Heart right ventricle (tissue), 16 donors: ENCODE data around the gene GIMAP5. TPM values are rescaled to one million over a fixed set of nuclear protein-coding genes. Genes with fewer than 3 reads are reported as not detected.

Experiments used
- ATAC-seq, 8 donors: fragments of 200-7000 bp; cut with Tn5 transposase; one replicate each; pipeline ENCODE4 v1.9.1; 2020; ENCODE audit warnings: mild to moderate bottlenecking in 8 of 8, moderate library complexity in 8 of 8, moderate number of reproducible peaks in 1 of 8
- DNase-seq, 2 donors: peaks; one replicate each; pipeline ENCODE4 v3.0.0-alpha.2; 2020
- H3K27ac ChIP-seq, 10 donors: fragments of 200-600 bp; sonication (generic) in 2 of 10; one replicate each; pipeline versions ENCODE4 v1.5.0 to v1.8.0; 2020 to 2022; ENCODE audit warnings: mild to moderate bottlenecking in 3 of 10
- H3K27me3 ChIP-seq, 7 donors: fragments of 200-600 bp; one replicate each; pipeline ENCODE4 v1.8.0; 2021 to 2022; ENCODE audit warnings: mild to moderate bottlenecking in 2 of 7
- H3K36me3 ChIP-seq, 9 donors: fragments of 200-600 bp; sonication (generic) in 1 of 9; one replicate each; pipeline versions ENCODE4 v1.5.0 to v1.8.0; 2020 to 2022; ENCODE audit warnings: mild to moderate bottlenecking in 2 of 9
- H3K4me1 ChIP-seq, 9 donors: fragments of 200-600 bp; sonication (generic) in 1 of 9; one replicate each; pipeline versions ENCODE4 v1.5.0 to v1.8.0; 2020 to 2022; ENCODE audit warnings: mild to moderate bottlenecking in 4 of 9
- H3K4me3 ChIP-seq, 10 donors: fragments of 200-600 bp; sonication (generic) in 2 of 10; one replicate each; pipeline versions ENCODE4 v1.5.0 to v1.8.0; 2020 to 2022; ENCODE audit warnings: mild to moderate bottlenecking in 7 of 10, moderate library complexity in 2 of 10
- H3K9me3 ChIP-seq, 11 donors: fragments of 200-600 bp in 10 of 11; sonication (generic) in 2 of 11; one replicate each; pipeline versions ENCODE4 v1.5.0 to v1.8.0; 2013 to 2022; ENCODE audit warnings: mild to moderate bottlenecking in 2 of 11, control low read depth in 1 of 11, moderate library complexity in 1 of 11
- WGBS, 2 donors: extraction: QIAGEN DNeasy Blood & Tissue Kit; methylation state at CpG; one replicate each; pipeline ENCODE4 v1.1.7; 2013; ENCODE audit warnings: inconsistent platforms in 1 of 2; 5-methylcytosine and 5-hydroxymethylcytosine counted together
- intact Hi-C, 10 donors: fragments of 100-400 bp; cut with DNase I; formaldehyde crosslinking; loops; one replicate each; pipeline versions ENCODE4 v1.11.1 to v1.14.2; 2022
- polyA plus RNA-seq, 2 donors: library from polyadenylated mRNA; stranded (reverse); fragments of 200-250 nt; gene quantifications; one replicate each; pipeline ENCODE4 v1.2.3, GENCODE V29; 2013
- total RNA-seq, 10 donors: library from RNA; stranded (reverse); fragmentation: NEBNext Ultra II Directional in 3 of 10; extraction: Animal tissue kit (Norgen Biotek cat#: 25700) in 3 of 10; gene quantifications; one replicate each; pipeline versions ENCODE4 v1.2.1 to v1.2.4, GENCODE V29; 2021 to 2023
- TF ChIP-seq, protein P1 (sequence below), 9 donors: fragments of 200-600 bp; sonication (generic) in 2 of 9; IDR thresholded peaks; one replicate each; pipeline versions ENCODE4 v1.5.0 to v1.8.0; 2021 to 2022; ENCODE audit warnings: antibody characterized with exemption in 9 of 9, mild to moderate bottlenecking in 5 of 9, moderate library complexity in 1 of 9
- donor health status: Arrhythmogenic right ventricular cardiomyopathy.
- donor health status: ischemic (EF 13 %, LVEDD 7.1; RV severe dilation, severe dysfunction).
- donor health status: healthy with polysubstance abuse.
- donor health status: DM: no; HTN: yes; CAD: no.
- donor health status: DM: no; HTN: no; CAD: no.
- donor health status: ischemic (EF 25% LVEDD 6.9; RV normal size, moderate dysfunction).
- donor health status: ischemic (EF 25% LVEDD 5.7; RV mildly dilated, moderate dysfunction).
- donor health status: healthy.
- donor health status: DM: yes; HTN: yes; CAD: no.
- donor health status: Ischemic cardiomyopathy.
- donor health status: ischemic (EF 35%, LVEDD 5.7; RV mildly dilated, moderate dysfunction).
- donor health status: nonischemic (EF 11% LVEDD 7.7; RV severe dilation, severe dysfunction).
- donor health status: DM: yes; HTN: yes; CAD: no.
- donor health status: PGD.
- donor health status: ischemic (EF 29% LVEDD 5.4; RV normal size, mild dysfunction).
- donor health status: nonischemic (EF 23%, LVEDD 6.1; RV moderate dilation, normal function).

Gene GIMAP5
- total and polyA plus RNA-seq, 12 donors = 6.5 to 35.0 (median 14.1) TPM

DNA sequence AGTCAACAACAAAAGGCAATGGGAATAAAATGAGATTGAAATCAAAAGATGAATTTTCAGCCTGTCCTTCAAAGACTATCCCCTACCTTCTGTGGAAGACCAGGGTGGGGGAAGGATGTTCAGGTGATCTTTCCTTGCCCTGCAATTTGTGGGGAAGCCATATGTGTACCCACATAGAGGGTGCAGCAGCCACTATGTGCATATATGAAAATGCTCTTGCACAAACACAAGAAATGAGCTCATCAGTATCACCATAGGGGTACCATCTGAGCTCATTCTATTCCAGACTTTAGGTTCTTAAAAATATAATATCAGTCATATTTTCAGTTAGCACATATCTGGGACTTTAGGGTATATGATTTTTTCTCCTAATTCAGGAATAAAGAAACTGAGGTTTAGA is 17.7 kb downstream of the GIMAP5 start:
- no peaks in the 10 kb centered on the region for H3K36me3 ChIP-seq
- DNase-seq = no peak
- no peaks in the 10 kb centered on the region for H3K27me3 ChIP-seq
- intact Hi-C loops = loop anchor here in 8 of 10 donors (1.0 to 10.0 kb wide), 11 partner anchors 16 to 390 kb away; partner anchors contain the start of genes GIMAP6 (in 3 of the 8), GIMAP8 (in 2 of the 8), GIMAP4 (in 1 of the 8) and GIMAP7 (in 1 of the 8)
- H3K4me1 ChIP-seq = peaks cover 20 to 68% (median 51%) of the 10 kb centered on the region in 9 donors
- peak overlapping the region in 9 of 10 donors; percentile 50 to 87 (median 83) for H3K27ac ChIP-seq
- ATAC-seq = no peak
- TF ChIP-seq, protein P1, sequence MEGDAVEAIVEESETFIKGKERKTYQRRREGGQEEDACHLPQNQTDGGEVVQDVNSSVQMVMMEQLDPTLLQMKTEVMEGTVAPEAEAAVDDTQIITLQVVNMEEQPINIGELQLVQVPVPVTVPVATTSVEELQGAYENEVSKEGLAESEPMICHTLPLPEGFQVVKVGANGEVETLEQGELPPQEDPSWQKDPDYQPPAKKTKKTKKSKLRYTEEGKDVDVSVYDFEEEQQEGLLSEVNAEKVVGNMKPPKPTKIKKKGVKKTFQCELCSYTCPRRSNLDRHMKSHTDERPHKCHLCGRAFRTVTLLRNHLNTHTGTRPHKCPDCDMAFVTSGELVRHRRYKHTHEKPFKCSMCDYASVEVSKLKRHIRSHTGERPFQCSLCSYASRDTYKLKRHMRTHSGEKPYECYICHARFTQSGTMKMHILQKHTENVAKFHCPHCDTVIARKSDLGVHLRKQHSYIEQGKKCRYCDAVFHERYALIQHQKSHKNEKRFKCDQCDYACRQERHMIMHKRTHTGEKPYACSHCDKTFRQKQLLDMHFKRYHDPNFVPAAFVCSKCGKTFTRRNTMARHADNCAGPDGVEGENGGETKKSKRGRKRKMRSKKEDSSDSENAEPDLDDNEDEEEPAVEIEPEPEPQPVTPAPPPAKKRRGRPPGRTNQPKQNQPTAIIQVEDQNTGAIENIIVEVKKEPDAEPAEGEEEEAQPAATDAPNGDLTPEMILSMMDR (IDR thresholded peaks at IDR 0.05) = no peak
- H3K4me3 ChIP-seq = no peak overlapping the region
- H3K9me3 ChIP-seq = peaks cover 0 to under 1% (median 0%) of the 10 kb centered on the region in 11 donors

DNA sequence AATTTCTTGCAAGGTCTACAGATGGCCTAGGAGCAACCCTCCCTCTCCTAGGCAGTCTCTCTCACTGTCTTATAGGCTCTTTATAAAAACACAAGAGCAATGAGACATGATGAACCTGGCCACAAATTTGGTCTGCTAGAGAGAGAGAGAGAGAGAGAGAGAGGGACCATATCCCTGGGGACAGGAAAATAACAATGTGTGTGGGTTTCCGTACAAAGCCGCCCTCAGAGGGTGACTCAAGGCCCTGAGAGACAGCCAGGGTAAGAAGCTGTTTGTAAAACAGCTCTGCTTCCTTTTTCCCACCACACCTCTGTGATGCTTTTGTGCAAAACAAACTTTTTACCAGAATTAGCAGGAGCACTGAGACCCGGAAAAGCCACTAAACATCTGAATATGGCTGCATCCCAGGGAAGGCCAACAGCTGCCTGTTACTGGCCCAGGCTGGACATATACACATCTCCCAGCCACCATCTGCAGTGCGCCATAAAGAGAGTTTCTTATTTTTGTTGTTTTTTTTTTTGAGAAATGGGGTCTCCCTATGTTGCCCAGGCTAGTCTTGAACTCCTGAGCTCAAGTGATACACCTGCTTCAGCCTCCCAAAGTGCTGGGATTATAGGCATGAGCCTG is 18.4 kb downstream of the GIMAP5 start:
- Histone ChIP-seq H3K4me1 (peaks cover 20 to 66% (median 51%) of the 10 kb centered on the region in 9 donors), H3K9me3 (peaks cover 0 to 4% (median 0%) of the 10 kb centered on the region in 11 donors), H3K36me3 (no peaks in the 10 kb centered on the region), H3K27me3 (no peaks in the 10 kb centered on the region), H3K4me3 (peak overlapping the region in 1 of 10 donors; percentile 6), H3K27ac (peak overlapping the region; percentile 24 to 87 (median 82))
- DNase-seq = peak in 1 of 2 donors; percentile 60
- intact Hi-C loops = loop anchor here in 8 of 10 donors (1.0 to 10.0 kb wide), 12 partner anchors 17 to 391 kb away; partner anchors contain the start of genes GIMAP6 (in 2 of the 8), GIMAP8 (in 2 of the 8), GIMAP4 (in 1 of the 8) and GIMAP7 (in 1 of the 8)
- ATAC-seq = peak in 7 of 8 donors; percentile 26 to 75 (median 60)
- 55 to 59% methylated on average over 4 of the region's 4 CpGs for WGBS, 2 donors
- TF ChIP-seq, protein P1 (IDR thresholded peaks at IDR 0.05) = no peak

DNA sequence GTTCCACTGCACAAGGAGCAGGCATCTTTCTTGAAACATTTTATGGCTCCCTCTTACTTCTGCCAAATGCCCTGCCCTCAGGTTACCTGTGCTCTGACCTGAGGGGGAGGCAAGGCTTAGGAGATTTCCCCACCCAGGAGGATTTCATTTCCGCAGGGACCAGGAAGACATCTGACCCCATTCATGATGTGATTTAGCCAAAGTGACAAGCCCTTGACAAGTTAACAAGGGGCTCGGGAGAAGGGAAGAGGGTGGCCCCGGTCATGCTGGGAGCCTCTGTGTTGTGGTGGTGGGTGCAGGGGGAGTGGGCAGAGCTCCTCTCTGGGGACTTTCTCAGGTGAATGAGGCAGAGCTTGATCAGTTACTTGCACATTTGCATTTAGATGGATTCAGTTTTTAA is 18.9 kb downstream of the GIMAP5 start:
- Histone ChIP-seq H3K27ac (peak overlapping the region; percentile 24 to 87 (median 82)), H3K27me3 (no peaks in the 10 kb centered on the region), H3K4me3 (peak overlapping the region in 1 of 10 donors; percentile 6), H3K4me1 (peaks cover 20 to 60% (median 50%) of the 10 kb centered on the region in 9 donors), H3K9me3 (peaks cover 0 to 5% (median 0%) of the 10 kb centered on the region in 11 donors), H3K36me3 (no peaks in the 10 kb centered on the region)
- ATAC-seq (peak in 1 of 8 donors; percentile 3), DNase-seq (no peak)
- intact Hi-C loops = loop anchor here in 7 of 10 donors (1.0 to 10.0 kb wide), 9 partner anchors 17 to 391 kb away; partner anchors contain the start of genes GIMAP4 (in 1 of the 7), GIMAP6 (in 1 of the 7), GIMAP7 (in 1 of the 7) and REPIN1 (in 1 of the 7)
- TF ChIP-seq, protein P1 (IDR thresholded peaks at IDR 0.05) = no peak
- 60 to 74% methylated on average over 3 of the region's 3 CpGs for WGBS, 2 donors

DNA sequence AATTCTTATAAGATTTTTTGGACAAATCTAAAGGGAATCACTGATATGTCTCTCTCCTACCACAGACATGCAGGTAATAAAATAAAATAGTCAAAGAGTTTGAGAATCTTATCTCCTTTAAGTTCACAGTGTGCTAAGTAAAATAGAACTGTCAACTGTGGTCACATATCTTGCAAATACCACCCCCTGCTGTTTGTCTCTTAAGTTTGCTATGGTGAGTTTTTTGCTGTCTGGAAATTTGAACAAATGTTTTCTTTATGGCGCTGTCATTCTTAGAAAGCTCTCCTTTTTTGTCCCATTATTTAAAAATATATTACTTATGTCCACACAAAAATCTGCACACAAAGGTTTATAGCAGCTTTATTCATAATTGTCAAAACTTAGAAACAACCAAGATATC is 19.6 kb downstream of the GIMAP5 start:
- Histone ChIP-seq H3K9me3 (peaks cover 0 to 12% (median 0%) of the 10 kb centered on the region in 11 donors), H3K27me3 (no peaks in the 10 kb centered on the region), H3K27ac (peak overlapping the region in 6 of 10 donors; percentile 81 to 87 (median 86)), H3K36me3 (no peaks in the 10 kb centered on the region), H3K4me1 (peaks cover 20 to 53% (median 43%) of the 10 kb centered on the region in 9 donors), H3K4me3 (no peak overlapping the region)
- TF ChIP-seq, protein P1 (IDR thresholded peaks at IDR 0.05) = peak; percentile 31 to 77 (median 61)
- DNase-seq = no peak
- peak in 5 of 8 donors; percentile 34 to 66 (median 47) for ATAC-seq
- 30 to 42% methylated on average over 1 of the region's 1 CpG for WGBS, 2 donors
- intact Hi-C loops = loop anchor here in 7 of 10 donors (1.0 to 10.0 kb wide), 9 partner anchors 18 to 392 kb away; partner anchors contain the start of genes GIMAP4 (in 1 of the 7), GIMAP6 (in 1 of the 7), GIMAP7 (in 1 of the 7) and REPIN1 (in 1 of the 7)
